Skeletal muscle satellite cell (primary cell): ENCODE data around the gene ANKRD27.
A peak's percentile ranks its signal among the peaks of the same experiment; 100 is the strongest.
"Not testable (repeated sequence)": the region's sequence is repeated elsewhere in the genome, so short reads cannot be mapped to it uniquely, and the experiment has no call there.

ENCODE experiments used
- H3K27me3 ChIP-seq: 2 replicates; pipeline ENCODE4 v1.7.0; 2013; ENCODE audit warnings: low read length; ENCODE audit not compliant: control insufficient read depth, insufficient read depth
- H3K36me3 ChIP-seq: 2 replicates; pipeline ENCODE4 v1.7.0; 2013; ENCODE audit warnings: mild to moderate bottlenecking, control low read depth, low read length; ENCODE audit not compliant: insufficient read depth
- H3K4me1 ChIP-seq: 2 replicates; pipeline ENCODE4 v1.7.0; 2013; ENCODE audit warnings: low read length; ENCODE audit not compliant: control insufficient read depth, insufficient read depth
- H3K4me2 ChIP-seq: 2 replicates; pipeline ENCODE4 v1.7.0; 2013; ENCODE audit warnings: mild to moderate bottlenecking, low read length
- H3K4me3 ChIP-seq: 2 replicates; pipeline ENCODE4 v1.7.0; 2013; ENCODE audit warnings: low read length
- H3K9ac ChIP-seq: 2 replicates; pipeline ENCODE4 v1.7.0; 2013; ENCODE audit warnings: mild to moderate bottlenecking, low read depth, low read length, moderate library complexity
- H3K9me3 ChIP-seq: replicated peaks from 2 replicates; pipeline ENCODE4 v1.7.0; 2013; ENCODE audit warnings: mild to moderate bottlenecking, control low read depth, low read length

The ANKRD27 gene

GRCh38 chr19:32702010-32702409, 27.0 kb upstream of the ANKRD27 start:
- Histone ChIP-seq H3K4me3 (no peak overlapping the region), H3K36me3 (peaks cover 40% of the 10 kb centered on the region), H3K9ac (no peak overlapping the region), H3K9me3 (no peaks in the 10 kb centered on the region), H3K27me3 (no peaks in the 10 kb centered on the region), H3K4me1 (no peaks in the 10 kb centered on the region), H3K4me2 (no peak overlapping the region)

DNA sequence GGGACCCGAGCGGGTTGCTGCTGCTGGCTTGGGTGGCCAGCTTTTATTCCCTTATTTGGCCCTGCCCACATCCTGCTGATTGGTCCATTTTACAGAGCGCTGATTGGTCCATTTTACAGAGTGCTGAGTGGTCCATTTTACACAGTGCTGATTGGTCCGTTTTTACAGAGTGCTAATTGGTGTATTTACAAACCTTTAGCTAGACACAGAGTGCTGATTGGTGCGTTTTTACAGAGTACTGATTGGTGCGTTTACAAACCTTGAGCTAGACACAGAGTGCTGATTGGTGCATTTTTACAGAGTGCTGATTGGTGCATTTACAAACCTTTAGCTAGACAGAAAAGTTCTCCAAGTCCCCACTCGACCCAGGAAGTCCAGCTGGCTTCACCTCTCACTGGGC, 25.1 kb upstream of the ANKRD27 start:
- H3K9ac ChIP-seq, H3K9me3 ChIP-seq, H3K27me3 ChIP-seq, H3K4me1 ChIP-seq, H3K4me3 ChIP-seq, H3K4me2 ChIP-seq: not testable (repeated sequence)
- H3K36me3 ChIP-seq, result peaks cover 43% of the 10 kb centered on the region

DNA sequence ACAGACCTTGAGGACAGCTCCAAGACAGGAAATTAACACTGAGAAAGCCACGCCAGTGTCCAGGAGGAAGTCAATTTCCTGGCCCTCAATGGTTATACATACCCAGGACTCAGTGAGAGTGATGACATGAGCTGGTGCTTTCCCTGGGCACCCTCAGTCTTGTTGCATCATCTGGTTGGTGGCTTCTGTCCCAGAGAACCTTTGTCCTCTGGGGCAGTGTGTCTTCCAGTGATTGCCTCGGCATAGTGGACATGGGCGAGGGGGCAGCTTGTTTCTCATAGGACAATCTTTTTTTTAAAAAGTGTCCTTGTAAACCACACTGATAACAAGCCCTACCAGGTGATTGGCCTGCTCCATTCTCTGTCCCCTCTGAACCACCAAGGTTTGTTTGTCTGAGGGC, 21.8 kb upstream of the ANKRD27 start:
- not testable (repeated sequence) for H3K4me2 ChIP-seq, H3K9me3 ChIP-seq, H3K4me3 ChIP-seq, H3K27me3 ChIP-seq, H3K9ac ChIP-seq
- peaks cover 36% of the 10 kb centered on the region for H3K36me3 ChIP-seq
- H3K4me1 ChIP-seq, result peaks cover 13% of the 10 kb centered on the region

DNA sequence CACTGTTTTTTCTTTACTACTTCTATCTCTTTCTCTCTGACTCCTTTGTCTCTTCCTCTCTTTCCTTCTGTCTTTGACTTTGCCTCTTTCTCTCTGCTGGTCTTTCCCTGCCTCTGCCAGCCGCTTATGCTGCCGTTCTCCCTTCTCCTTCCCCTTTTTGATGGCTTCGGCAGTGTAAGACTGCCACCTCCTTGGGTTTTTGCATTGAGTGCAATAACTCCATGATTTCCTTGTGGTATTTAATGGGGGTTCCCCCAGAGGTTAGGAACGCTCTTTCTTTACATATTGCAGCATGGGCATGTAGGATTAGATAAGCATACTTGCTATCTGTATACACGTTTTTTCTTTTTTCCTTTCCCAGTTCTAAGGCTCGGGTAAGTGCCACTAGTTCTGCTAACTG, 20.5 kb upstream of the ANKRD27 start:
- not testable (repeated sequence) for H3K9ac ChIP-seq, H3K27me3 ChIP-seq, H3K4me2 ChIP-seq, H3K4me3 ChIP-seq, H3K9me3 ChIP-seq
- Histone ChIP-seq H3K36me3 (peaks cover 32% of the 10 kb centered on the region), H3K4me1 (peaks cover 23% of the 10 kb centered on the region)

GRCh38 chr19:32694851-32695250, 19.9 kb upstream of the ANKRD27 start:
- not testable (repeated sequence) for H3K9ac ChIP-seq

GRCh38 chr19:32694316-32694715, 19.3 kb upstream of the ANKRD27 start:
- not testable (repeated sequence) for H3K9ac ChIP-seq, H3K27me3 ChIP-seq, H3K9me3 ChIP-seq
- H3K4me3 ChIP-seq, result peak overlapping the region; percentile 42
- peaks cover 32% of the 10 kb centered on the region for H3K4me1 ChIP-seq
- H3K36me3 ChIP-seq, result peaks cover 22% of the 10 kb centered on the region
- H3K4me2 ChIP-seq, result peak overlapping the region; percentile 87

More at GRCh38 chr19:32694851-32695250, 19.9 kb upstream of the ANKRD27 start:
- H3K4me3 ChIP-seq, H3K9me3 ChIP-seq, H3K27me3 ChIP-seq: not testable (repeated sequence)
- Histone ChIP-seq H3K4me2 (peak overlapping the region; percentile 87), H3K4me1 (peaks cover 27% of the 10 kb centered on the region), H3K36me3 (peaks cover 27% of the 10 kb centered on the region)

- H3K4me3 ChIP-seq, result peak overlapping the region; percentile 87
- not testable (repeated sequence) for H3K9me3 ChIP-seq, H3K27me3 ChIP-seq
- peak overlapping the region; percentile 87 for H3K4me2 ChIP-seq
- H3K36me3 ChIP-seq, result peaks cover 14% of the 10 kb centered on the region
- peaks cover 32% of the 10 kb centered on the region for H3K4me1 ChIP-seq
- H3K9ac ChIP-seq, result peak overlapping the region; percentile 94
Measured at GRCh38 chr19:32693151-32694108, 18.4 kb upstream of the ANKRD27 start.

DNA sequence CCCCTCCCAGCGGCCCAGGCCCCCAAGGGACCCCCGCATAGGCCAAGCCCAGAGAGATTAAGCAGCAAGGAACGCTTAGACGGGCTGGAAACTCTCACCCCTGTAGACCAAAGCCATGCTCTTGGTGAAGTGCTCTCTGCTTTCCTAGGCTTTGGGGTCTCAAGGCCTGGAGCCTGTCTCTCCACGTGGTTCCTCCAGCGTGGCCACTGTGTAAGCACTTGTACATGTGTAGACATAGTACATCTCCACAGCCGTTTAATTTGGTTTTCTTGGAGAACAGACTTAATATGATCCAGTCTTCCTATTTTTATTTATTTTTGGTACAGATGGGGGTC, 17.7 kb upstream of the ANKRD27 start:
- peak overlapping the region; percentile 94 for H3K9ac ChIP-seq
- peaks cover 13% of the 10 kb centered on the region for H3K36me3 ChIP-seq
- peak overlapping the region; percentile 87 for H3K4me3 ChIP-seq
- H3K4me2 ChIP-seq, result peak overlapping the region; percentile 87
- no peaks in the 10 kb centered on the region for H3K9me3 ChIP-seq
- peaks cover 32% of the 10 kb centered on the region for H3K4me1 ChIP-seq
- H3K27me3 ChIP-seq, result no peaks in the 10 kb centered on the region

DNA sequence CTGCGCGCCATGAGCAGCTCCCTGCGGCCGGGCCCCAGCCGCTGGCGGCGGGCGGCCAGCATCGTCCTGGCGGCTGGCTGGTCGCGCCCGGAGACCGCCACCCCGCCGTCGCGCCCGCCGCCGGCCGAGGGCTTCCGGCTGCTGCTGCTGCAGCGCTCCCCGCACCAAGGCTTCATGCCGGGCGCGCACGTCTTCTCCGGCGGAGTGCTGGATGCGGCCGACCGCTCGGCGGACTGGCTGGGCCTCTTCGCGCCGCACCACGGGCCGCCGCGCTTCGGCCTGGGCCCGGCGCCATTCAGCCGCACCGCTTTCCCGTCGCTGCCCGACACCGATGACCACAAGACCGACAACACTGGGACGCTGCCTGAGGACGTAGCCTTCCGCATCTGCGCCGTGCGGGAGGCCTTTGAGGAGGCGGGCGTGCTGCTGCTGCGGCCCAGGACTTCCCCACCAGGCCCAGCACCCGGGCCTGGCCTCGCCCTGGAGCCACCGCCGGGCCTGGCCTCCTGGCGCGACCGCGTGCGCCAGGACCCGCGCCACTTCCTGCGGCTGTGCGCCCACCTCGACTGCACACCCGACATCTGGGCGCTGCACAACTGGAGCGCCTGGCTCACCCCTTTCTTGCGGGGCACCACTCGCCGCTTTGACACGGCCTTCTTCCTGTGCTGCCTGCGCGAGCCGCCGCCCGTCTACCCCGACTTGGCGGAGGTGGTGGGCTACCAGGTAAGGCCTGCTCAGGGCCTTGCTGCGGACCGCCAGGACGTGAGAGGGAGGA, 17.2 kb upstream of the ANKRD27 start:
- peak overlapping the region; percentile 87 for H3K4me3 ChIP-seq
- peak overlapping the region; percentile 94 for H3K9ac ChIP-seq
- no peaks in the 10 kb centered on the region for H3K9me3 ChIP-seq
- peak overlapping the region; percentile 87 for H3K4me2 ChIP-seq
- H3K36me3 ChIP-seq, result peaks cover 12% of the 10 kb centered on the region
- peaks cover 32% of the 10 kb centered on the region for H3K4me1 ChIP-seq
- no peaks in the 10 kb centered on the region for H3K27me3 ChIP-seq

DNA sequence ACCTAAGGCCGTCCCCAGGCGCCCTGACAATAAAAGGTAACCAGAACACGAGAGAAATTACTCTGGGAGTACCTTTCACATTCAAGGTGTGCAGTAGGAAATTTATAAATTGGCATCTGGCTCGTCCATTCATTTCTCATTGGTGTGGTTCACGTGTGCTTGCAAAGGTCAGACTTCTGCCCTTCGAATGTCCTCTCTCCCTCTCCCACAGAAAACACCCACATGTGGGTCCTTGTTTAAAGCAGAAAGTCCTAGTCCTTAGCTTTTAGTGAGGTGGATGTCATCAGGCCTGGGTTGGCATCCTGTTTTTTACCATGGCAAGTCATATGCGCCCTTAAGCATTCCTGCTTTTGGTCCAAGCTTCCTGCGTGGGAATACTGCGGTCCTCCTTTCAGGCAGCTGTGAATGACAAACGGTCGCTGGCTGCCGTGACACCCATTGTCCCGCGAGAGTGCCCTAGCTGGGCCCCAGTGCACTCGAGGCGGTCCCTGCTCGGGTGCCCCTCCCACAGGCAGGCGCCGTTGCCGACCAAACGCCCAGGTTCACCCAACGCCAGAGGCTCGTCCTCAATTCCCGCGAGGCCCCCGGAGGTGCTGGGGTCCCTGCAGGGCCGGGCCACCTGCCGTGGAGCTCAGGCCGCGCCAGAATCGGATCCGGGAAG, 16.4 kb upstream of the ANKRD27 start, which contains the start of gene NUDT19:
NUDT19 (plus strand) TSS at position 531 of the 661 bp plus-strand sequence. CDS start 140 bp downstream, outside the sequence.
- peaks cover 32% of the 10 kb centered on the region for H3K4me1 ChIP-seq
- H3K27me3 ChIP-seq, result no peaks in the 10 kb centered on the region
- peak within 1 kb of the TSS; percentile 94 for H3K9ac ChIP-seq
- H3K4me2 ChIP-seq, result peak within 1 kb of the TSS; percentile 87
- H3K4me3 ChIP-seq, result peak within 1 kb of the TSS; percentile 87
- H3K36me3 ChIP-seq, result peaks cover 6% of the 10 kb centered on the region
- H3K9me3 ChIP-seq, result no peaks in the 10 kb centered on the region

- H3K36me3 ChIP-seq, result no peaks in the 10 kb centered on the region
- H3K27me3 ChIP-seq, result no peaks in the 10 kb centered on the region
- H3K9me3 ChIP-seq, result no peaks in the 10 kb centered on the region
- no peak overlapping the region for H3K4me3 ChIP-seq
- H3K4me1 ChIP-seq, result peaks cover 28% of the 10 kb centered on the region
- H3K9ac ChIP-seq, result no peak overlapping the region
- no peak overlapping the region for H3K4me2 ChIP-seq
Measured at GRCh38 chr19:32688311-32688710, 13.3 kb upstream of the ANKRD27 start.
